Measurements from ENCODE around the gene CLPX. TPM values are rescaled to one million over a fixed set of nuclear protein-coding genes. Genes with fewer than 3 reads are reported as not detected.

CLPX gene
- total RNA-seq, 1 donor from 2014 or later: 52.1 TPM

- Mint-ChIP-seq H3K4me1 (ENCODE audit: low read depth) (peaks cover 10% of the 10 kb centered on the region), H3K27ac (no peak overlapping the region)
- DNase-seq (ENCODE audit: low spot score, unreplicated experiment): no peak
Observed at GRCh38 chr15:65180167-65180566, 5.0 kb downstream of the CLPX start.

GRCh38 chr15:65177901-65178300, 7.2 kb downstream of the CLPX start:
- Mint-ChIP-seq H3K27ac (no peak overlapping the region), H3K4me1 (ENCODE audit: low read depth) (peaks cover 5% of the 10 kb centered on the region), H3K9me3 (ENCODE audit: low read depth) (no peaks in the 10 kb centered on the region), H3K4me3 (ENCODE audit: low read depth) (no peak overlapping the region), H3K36me3 (ENCODE audit: insufficient read depth) (peaks cover 19% of the 10 kb centered on the region), H3K27me3 (no peaks in the 10 kb centered on the region)
- no peak for TF ChIP-seq CTCF (IDR thresholded peaks at IDR 0.05; ENCODE audit: unreplicated experiment)
- DNase-seq (ENCODE audit: low spot score, unreplicated experiment): no peak

More at GRCh38 chr15:65180167-65180566, 5.0 kb downstream of the CLPX start:
- Mint-ChIP-seq H3K4me3 (ENCODE audit: low read depth) (no peak overlapping the region), H3K9me3 (ENCODE audit: low read depth) (no peaks in the 10 kb centered on the region), H3K27me3 (no peaks in the 10 kb centered on the region), H3K36me3 (ENCODE audit: insufficient read depth) (peaks cover 16% of the 10 kb centered on the region)
- no peak for TF ChIP-seq CTCF (IDR thresholded peaks at IDR 0.05; ENCODE audit: unreplicated experiment)

GRCh38 chr15:65176056-65176455, 9.1 kb downstream of the CLPX start:
- Mint-ChIP-seq H3K9me3 (ENCODE audit: low read depth) (no peaks in the 10 kb centered on the region), H3K4me1 (ENCODE audit: low read depth) (peaks cover 3% of the 10 kb centered on the region), H3K4me3 (ENCODE audit: low read depth) (no peak overlapping the region), H3K27ac (no peak overlapping the region), H3K27me3 (no peaks in the 10 kb centered on the region), H3K36me3 (ENCODE audit: insufficient read depth) (peaks cover 24% of the 10 kb centered on the region)
- DNase-seq (ENCODE audit: low spot score, unreplicated experiment): no peak
- TF ChIP-seq CTCF (IDR thresholded peaks at IDR 0.05; ENCODE audit: unreplicated experiment): no peak

- peaks cover 24% of the 10 kb centered on the region for H3K36me3 Mint-ChIP-seq (ENCODE audit: insufficient read depth)
- no peak overlapping the region for H3K4me3 Mint-ChIP-seq (ENCODE audit: low read depth)
- H3K4me1 Mint-ChIP-seq (ENCODE audit: low read depth): peaks cover 3% of the 10 kb centered on the region
- no peaks in the 10 kb centered on the region for H3K27me3 Mint-ChIP-seq
- TF ChIP-seq CTCF (IDR thresholded peaks at IDR 0.05; ENCODE audit: unreplicated experiment): no peak
- no peak overlapping the region for H3K27ac Mint-ChIP-seq
- no peaks in the 10 kb centered on the region for H3K9me3 Mint-ChIP-seq (ENCODE audit: low read depth)
- no peak for DNase-seq (ENCODE audit: low spot score, unreplicated experiment)
Observed at GRCh38 chr15:65175511-65175910, 9.6 kb downstream of the CLPX start.

GRCh38 chr15:65174509-65174908, 10.6 kb downstream of the CLPX start:
- H3K9me3 Mint-ChIP-seq (ENCODE audit: low read depth): no peaks in the 10 kb centered on the region
- no peak overlapping the region for H3K4me3 Mint-ChIP-seq (ENCODE audit: low read depth)
- H3K4me1 Mint-ChIP-seq (ENCODE audit: low read depth): peaks cover 3% of the 10 kb centered on the region
- no peak for DNase-seq (ENCODE audit: low spot score, unreplicated experiment)
- H3K27me3 Mint-ChIP-seq: no peaks in the 10 kb centered on the region
- H3K27ac Mint-ChIP-seq: no peak overlapping the region
- no peak for TF ChIP-seq CTCF (IDR thresholded peaks at IDR 0.05; ENCODE audit: unreplicated experiment)
- H3K36me3 Mint-ChIP-seq (ENCODE audit: insufficient read depth): peaks cover 25% of the 10 kb centered on the region

Data from progenitor cell of endocrine pancreas (in vitro differentiated cells).